ENCODE data around the gene ZNF524.

GRCh38 chr19:55621673-55622231, 21.7 kb downstream of the ZNF524 start:
- TF ChIP-seq CTCF (IDR thresholded peaks at IDR 0.05; ENCODE audit: low read depth, low read length): no peak
- no peak for TF ChIP-seq EZH2phosphoT487 (IDR thresholded peaks at IDR 0.05; ENCODE audit: low read depth)

Data from OCI-LY3 (cell line).